GM19238 (cell line): ENCODE data around the gene TMEM59L.
A peak's percentile ranks its signal among the peaks of the same experiment; 100 is the strongest.

Experiments
- DNase-seq: peaks from one replicate; pipeline ENCODE4 v3.0.0; 2011; ENCODE audit warnings: low spot score; ENCODE audit not compliant: insufficient read length

Gene TMEM59L

DNA sequence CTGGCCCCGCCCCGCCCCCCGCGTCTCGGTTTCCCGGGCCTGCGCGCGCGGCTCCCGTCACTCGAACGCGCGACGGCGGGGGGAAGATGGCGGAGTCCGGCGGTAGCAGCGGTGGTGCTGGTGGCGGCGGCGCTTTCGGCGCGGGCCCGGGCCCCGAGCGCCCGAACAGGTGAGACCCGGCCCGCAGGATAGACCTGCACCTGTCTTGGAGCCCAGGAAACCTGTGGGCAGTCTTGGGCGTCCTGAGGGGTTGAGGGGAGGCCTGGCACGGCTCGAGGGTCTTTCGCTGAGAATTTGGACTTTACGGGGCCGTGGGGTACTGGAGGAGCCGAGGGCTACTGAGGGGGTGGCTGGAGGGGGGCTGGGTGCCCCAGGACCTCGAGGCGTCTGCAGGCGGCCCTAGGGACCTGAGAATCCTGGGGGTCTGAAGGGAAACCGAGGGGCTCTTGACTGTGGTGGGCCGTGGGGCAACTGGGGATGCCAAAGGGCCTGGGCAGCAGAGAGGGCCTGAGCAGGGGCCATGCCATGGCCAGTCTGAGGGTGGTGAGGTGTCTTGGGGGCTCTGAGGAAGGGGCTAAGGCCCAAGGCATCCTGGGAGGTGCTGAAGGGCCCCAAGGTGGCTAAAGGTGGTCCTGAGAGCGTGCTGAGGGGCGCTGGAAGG, 24.4 kb downstream of the TMEM59L start, which contains the start of gene KLHL26:
KLHL26 (plus strand) TSS at position 60 of the 661 bp plus-strand sequence; CDS start at position 87, 27 bp downstream.
- no peak for DNase-seq

GRCh38 chr19:18637673-18638630, 25.3 kb downstream of the TMEM59L start:
- DNase-seq = no peak

GRCh38 chr19:18639706-18640243, 27.1 kb downstream of the TMEM59L start:
- DNase-seq = no peak

- DNase-seq = no peak
Observed at GRCh38 chr19:18644196-18645034, 31.7 kb downstream of the TMEM59L start.

GRCh38 chr19:18645035-18645511, 32.4 kb downstream of the TMEM59L start:
- no peak for DNase-seq

GRCh38 chr19:18646535-18647370, 34.1 kb downstream of the TMEM59L start:
- no peak for DNase-seq

GRCh38 chr19:18647371-18647767, 34.7 kb downstream of the TMEM59L start:
- DNase-seq = no peak

DNA sequence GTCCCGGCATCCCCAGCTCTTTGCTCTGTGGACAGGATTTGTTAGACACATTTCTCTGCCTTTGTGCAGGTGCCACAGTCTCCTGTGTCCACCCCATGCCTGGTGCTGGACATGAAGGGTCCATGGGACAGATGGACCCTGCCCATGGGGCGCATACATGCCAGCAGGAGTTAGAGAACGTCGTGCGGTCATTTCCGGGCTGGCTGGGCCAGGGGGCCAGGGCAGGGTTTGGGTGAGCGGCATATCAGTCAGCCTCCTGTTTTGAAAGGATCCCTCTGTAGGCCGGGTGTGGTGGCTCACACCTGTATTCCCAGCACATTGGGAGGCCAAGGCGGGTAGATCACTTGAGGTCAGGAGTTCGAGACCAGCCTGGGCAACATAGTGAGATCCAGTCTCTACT, 35.1 kb downstream of the TMEM59L start:
- no peak for DNase-seq

DNA sequence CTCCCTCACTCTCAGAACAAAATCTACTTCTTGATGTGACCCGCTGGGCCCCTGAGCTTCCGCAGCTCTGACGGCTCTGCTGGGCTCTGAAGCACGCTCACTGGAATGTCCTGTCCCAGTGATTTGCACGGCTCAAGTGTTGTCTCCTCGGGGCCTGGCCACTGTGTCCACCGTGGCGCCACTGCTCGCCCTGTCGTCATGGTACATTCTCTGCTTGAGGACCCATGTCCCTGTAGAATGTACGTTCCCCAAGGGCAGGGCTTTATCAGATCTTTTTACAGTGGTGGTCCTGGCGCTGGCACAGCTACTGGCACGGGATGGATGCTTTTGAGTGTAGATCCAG, 36.3 kb downstream of the TMEM59L start:
- DNase-seq = no peak

- DNase-seq = peak; percentile 66
Observed at GRCh38 chr19:18649371-18650020, 36.8 kb downstream of the TMEM59L start.

DNA sequence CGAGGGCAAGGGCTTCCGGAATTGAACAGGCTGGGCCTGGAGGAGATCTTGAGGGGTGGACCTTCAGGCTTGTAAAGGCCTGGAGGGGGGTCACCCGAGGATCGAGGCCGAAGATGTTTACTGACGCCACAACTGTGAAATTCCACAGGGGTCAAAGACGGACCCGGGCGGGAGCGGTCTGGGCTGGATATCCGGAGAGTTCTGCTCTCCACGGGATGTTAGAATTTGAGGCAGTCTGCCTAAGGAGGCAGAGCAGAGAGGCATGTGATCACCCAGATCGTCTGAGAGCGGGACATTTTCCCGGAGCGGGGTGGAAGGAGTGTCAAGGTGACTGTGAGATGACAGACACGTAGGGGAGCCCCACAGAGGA, 37.3 kb downstream of the TMEM59L start:
- DNase-seq = no peak

DNA sequence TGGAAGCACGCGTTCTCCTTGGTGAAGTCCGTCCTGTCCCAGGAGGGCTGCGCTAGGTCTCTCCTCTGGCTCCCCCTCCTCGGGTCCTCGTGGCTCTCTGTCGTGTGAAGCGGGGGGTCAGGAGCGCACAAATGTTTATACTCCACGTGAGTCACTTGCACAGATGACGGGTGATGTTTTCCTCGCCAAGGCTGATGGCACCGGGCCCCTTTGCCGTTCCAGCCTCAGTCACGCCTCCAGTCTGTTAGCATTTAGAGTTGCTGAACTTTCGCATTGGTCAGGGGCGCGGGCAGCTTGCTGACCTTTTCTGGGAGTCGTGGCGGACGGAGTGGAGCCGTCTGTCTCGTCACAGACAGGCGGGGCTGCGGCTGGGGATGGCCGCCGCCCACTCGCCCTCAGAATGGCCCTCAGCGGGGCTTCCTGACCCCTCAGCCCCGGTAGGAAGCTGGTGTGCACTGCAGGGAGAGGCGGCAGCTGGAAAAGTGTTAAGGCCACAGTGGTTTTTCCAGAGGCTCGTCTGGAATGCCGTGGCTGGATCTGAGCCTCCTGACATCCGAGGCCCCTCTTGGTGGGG, 37.9 kb downstream of the TMEM59L start:
- no peak for DNase-seq

DNA sequence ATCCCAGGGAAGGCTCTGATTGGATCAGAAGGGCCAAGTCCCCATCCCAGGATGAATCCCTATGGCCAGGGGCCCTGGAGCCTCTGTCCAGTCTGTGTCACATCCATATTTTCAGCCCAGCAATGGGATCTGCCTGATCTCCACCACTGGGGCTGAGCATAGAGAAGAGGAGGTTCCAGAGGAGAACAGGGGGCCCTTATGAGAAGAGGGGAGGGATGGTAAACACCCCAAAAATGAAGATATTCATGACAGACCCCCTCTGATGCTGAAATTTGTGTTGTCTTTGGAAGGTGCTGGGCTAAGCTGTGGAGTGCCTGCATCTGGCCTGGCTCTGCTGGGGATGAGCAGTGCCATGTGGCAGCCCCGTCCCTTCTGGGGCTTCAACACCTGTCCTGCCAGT, 38.6 kb downstream of the TMEM59L start:
- no peak for DNase-seq

- DNase-seq = no peak
Observed at GRCh38 chr19:18651733-18652132, 39.1 kb downstream of the TMEM59L start.

DNA sequence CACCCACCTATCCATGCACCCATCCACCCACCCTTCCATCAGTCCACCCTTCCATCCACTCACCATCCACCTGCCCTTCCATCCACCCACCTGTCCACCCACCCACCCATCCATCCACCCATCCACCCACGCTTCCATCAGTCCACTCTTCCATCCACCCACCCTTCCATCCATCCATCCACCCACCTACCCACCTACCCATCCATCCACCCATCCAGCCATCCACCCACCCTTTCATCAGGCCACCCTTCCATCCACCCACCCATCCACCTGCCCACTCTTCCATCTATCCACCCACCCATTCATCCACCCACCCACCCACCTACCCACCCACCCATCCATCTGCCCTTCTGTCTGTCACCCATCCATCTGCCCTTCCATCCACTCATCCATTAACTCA, 41.2 kb downstream of the TMEM59L start:
- no peak for DNase-seq

GRCh38 chr19:18654469-18654868, 41.8 kb downstream of the TMEM59L start:
- no peak for DNase-seq

DNA sequence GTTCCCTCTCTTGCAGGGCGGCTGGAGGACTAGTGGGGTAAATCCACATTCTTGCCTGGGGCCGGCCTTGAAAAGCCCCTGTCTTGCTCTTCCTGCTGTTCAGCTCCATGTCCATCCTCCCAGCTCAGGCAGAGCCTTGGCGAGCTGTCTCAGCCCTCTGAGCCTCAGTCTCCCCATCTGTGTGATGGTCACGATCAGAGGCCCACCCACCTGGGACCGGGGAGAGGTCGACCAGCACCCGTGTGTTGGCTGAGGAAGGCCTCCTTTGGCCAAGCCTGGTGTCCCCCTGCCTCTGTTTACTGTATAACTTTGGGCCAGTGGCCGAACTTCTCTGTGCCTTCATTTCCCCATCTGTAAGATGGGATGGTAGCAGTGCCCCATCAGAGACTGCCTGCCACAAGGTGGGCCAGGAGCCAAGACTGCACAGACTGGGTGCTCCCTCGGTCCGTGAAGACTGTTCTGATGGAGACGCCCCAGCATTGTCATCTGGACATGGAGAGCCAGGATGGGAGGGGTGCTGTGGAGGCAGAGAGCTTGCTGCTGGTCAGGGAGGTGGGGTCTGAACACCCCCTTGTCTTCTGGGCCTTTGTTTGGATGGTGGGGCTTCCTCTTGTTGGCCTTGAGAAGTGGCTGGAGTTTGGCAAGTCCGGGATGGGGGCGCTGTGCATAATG, 42.6 kb downstream of the TMEM59L start:
- DNase-seq = no peak

- DNase-seq = no peak
Observed at GRCh38 chr19:18656337-18657086, 43.8 kb downstream of the TMEM59L start.
